ENCODE results near the gene KAT6B.

KAT6B gene

GRCh38 chr10:74825371-74826141 is 844 bp upstream of the KAT6B start (continued):
- TF ChIP-seq ZSCAN23 (tag by site-specific recombination; IDR thresholded peaks at IDR 0.05) = peak; percentile 97
- peak; percentile 40 for TF ChIP-seq SCRT2 (tag by site-specific recombination; IDR thresholded peaks at IDR 0.05)
- peak; percentile 97 for TF ChIP-seq KLF16 (tag by site-specific recombination; IDR thresholded peaks at IDR 0.05)
- TF ChIP-seq ZNF610 (tag by site-specific recombination; IDR thresholded peaks at IDR 0.05; ENCODE audit: borderline replicate concordance) = peak; percentile 88
- TF ChIP-seq ZNF354C (tag by site-specific recombination; IDR thresholded peaks at IDR 0.05; ENCODE audit: borderline replicate concordance, low read depth) = no peak
- TF ChIP-seq ZNF223 (tag by site-specific recombination; IDR thresholded peaks at IDR 0.05) = peak; percentile 99
- peak; percentile 35; the same call in 1 of the 2 replicates for TF ChIP-seq ZNF169 (tag by site-specific recombination; IDR thresholded peaks at IDR 0.05)
- peak; percentile 58; the same call in 1 of the 2 replicates for TF ChIP-seq ZSCAN4 (tag by site-specific recombination; IDR thresholded peaks at IDR 0.05)
- TF ChIP-seq KLF9 (tag by site-specific recombination; IDR thresholded peaks at IDR 0.05; ENCODE audit: low read depth) = peak; percentile 92
- peak; percentile 86 for TF ChIP-seq ZXDB (tag by site-specific recombination; IDR thresholded peaks at IDR 0.05)
- no peak for TF ChIP-seq ZNF529 (tag by site-specific recombination; IDR thresholded peaks at IDR 0.05; ENCODE audit: insufficient replicate concordance)
- TF ChIP-seq ZBTB26 (tag by site-specific recombination; optimal IDR thresholded peaks at IDR 0.05) = peak; percentile 94
- no peak for TF ChIP-seq ZNF133 (tag by site-specific recombination; IDR thresholded peaks at IDR 0.05)
- TF ChIP-seq ZBTB49 (tag by site-specific recombination; IDR thresholded peaks at IDR 0.05; ENCODE audit: low read depth) = no peak
- TF ChIP-seq ZNF777 (tag by site-specific recombination; IDR thresholded peaks at IDR 0.05; ENCODE audit: borderline replicate concordance) = peak; percentile 91
- TF ChIP-seq ZNF214 (tag by site-specific recombination; IDR thresholded peaks at IDR 0.05; ENCODE audit: borderline replicate concordance) = no peak
- peak; percentile 74; the same call in 1 of the 2 replicates for TF ChIP-seq ZSCAN16 (tag by site-specific recombination; IDR thresholded peaks at IDR 0.05)
- peak; percentile 40; the same call in 1 of the 2 replicates for TF ChIP-seq ZNF707 (tag by site-specific recombination; IDR thresholded peaks at IDR 0.05)
- TF ChIP-seq GLIS1 (tag by site-specific recombination; IDR thresholded peaks at IDR 0.05) = peak; percentile 91
- TF ChIP-seq SP3 (tag by site-specific recombination; IDR thresholded peaks at IDR 0.05) = no peak
- peak; percentile 100 for TF ChIP-seq ZBTB1 (tag by site-specific recombination; IDR thresholded peaks at IDR 0.05)
- TF ChIP-seq ZNF639 (tag by site-specific recombination; IDR thresholded peaks at IDR 0.05) = peak; percentile 94
- TF ChIP-seq ZNF155 (tag by site-specific recombination; IDR thresholded peaks at IDR 0.05) = no peak
- TF ChIP-seq ZNF768 (tag by site-specific recombination; IDR thresholded peaks at IDR 0.05) = no peak; the same call in 1 of the 2 replicates
- TF ChIP-seq TSHZ1 (tag by site-specific recombination; IDR thresholded peaks at IDR 0.05; ENCODE audit: borderline replicate concordance) = peak; percentile 91
- TF ChIP-seq ZNF510 (tag by site-specific recombination; IDR thresholded peaks at IDR 0.05; ENCODE audit: insufficient replicate concordance) = no peak
- TF ChIP-seq ZNF704 (tag by site-specific recombination; IDR thresholded peaks at IDR 0.05) = no peak

All from HEK293 (cell line).